H9 (cell line): ENCODE measurements around the gene MALRD1. TPM values are rescaled to one million over a fixed set of nuclear protein-coding genes. Genes with fewer than 3 reads are reported as not detected.

ENCODE experiments used
- DNase-seq: peaks from one replicate; pipeline ENCODE4 v3.0.0-alpha.2; 2017
- H2AFZ ChIP-seq: one replicate; pipeline ENCODE4 v1.6.1; 2013; ENCODE audit warnings: mild to moderate bottlenecking, low read length, control low read depth, moderate library complexity
- H2AK5ac ChIP-seq: 2 replicates; pipeline ENCODE4 v1.6.1; 2013; ENCODE audit warnings: low read length, control low read depth, mixed read lengths; ENCODE audit not compliant: insufficient read length
- H2BK120ac ChIP-seq: one replicate; pipeline ENCODE4 v1.6.1; 2013; ENCODE audit warnings: low read depth, mild to moderate bottlenecking, low read length, control low read depth, inconsistent platforms; ENCODE audit not compliant: poor library complexity, severe bottlenecking
- H2BK12ac ChIP-seq: 2 replicates; pipeline ENCODE4 v1.6.1; 2013; ENCODE audit warnings: low read length, control low read depth, mixed read lengths, low read depth; ENCODE audit not compliant: insufficient read length
- H2BK15ac ChIP-seq: 2 replicates; pipeline ENCODE4 v1.6.1; 2013; ENCODE audit warnings: low read depth, low read length, control low read depth
- H2BK20ac ChIP-seq: one replicate; pipeline ENCODE4 v1.6.1; 2013; ENCODE audit warnings: low read depth, mild to moderate bottlenecking, low read length, control low read depth, inconsistent platforms; ENCODE audit not compliant: poor library complexity, severe bottlenecking
- H2BK5ac ChIP-seq: 2 replicates; pipeline ENCODE4 v1.6.1; 2013; ENCODE audit warnings: low read length, control low read depth, mixed read lengths; ENCODE audit not compliant: insufficient read length
- H3K14ac ChIP-seq: 2 replicates; pipeline ENCODE4 v1.6.1; 2013; ENCODE audit warnings: low read length, control low read depth; ENCODE audit not compliant: insufficient read depth
- H3K18ac ChIP-seq: 2 replicates; pipeline ENCODE4 v1.6.1; 2013; ENCODE audit warnings: low read depth, mild to moderate bottlenecking, mixed read lengths, low read length, control low read depth; ENCODE audit not compliant: insufficient read length
- H3K23ac ChIP-seq: 2 replicates; pipeline ENCODE4 v1.6.1; 2013; ENCODE audit warnings: low read length, control low read depth, mixed read lengths, low read depth; ENCODE audit not compliant: insufficient read length
- H3K23me2 ChIP-seq: 2 replicates; pipeline ENCODE4 v1.6.1; 2013; ENCODE audit warnings: low read depth, mild to moderate bottlenecking, mixed read lengths, low read length, control low read depth; ENCODE audit not compliant: insufficient read length, poor library complexity, severe bottlenecking
- H3K27ac ChIP-seq: 2 replicates; pipeline ENCODE4 v1.5.1; 2013; ENCODE audit warnings: low read length, control low read depth, mixed read lengths, low read depth; ENCODE audit not compliant: insufficient read length
- H3K27me3 ChIP-seq: 2 replicates; pipeline ENCODE4 v1.6.1; 2013; ENCODE audit warnings: low read length, control low read depth, inconsistent platforms; ENCODE audit not compliant: insufficient read depth
- H3K4ac ChIP-seq: 2 replicates; pipeline ENCODE4 v1.6.1; 2013; ENCODE audit warnings: low read depth, mild to moderate bottlenecking, control low read depth, inconsistent platforms, low read length, moderate library complexity
- H3K4me1 ChIP-seq: 2 replicates; pipeline ENCODE4 v1.6.1; 2013; ENCODE audit warnings: low read length, control low read depth, inconsistent platforms; ENCODE audit not compliant: insufficient read depth
- H3K4me2 ChIP-seq: 2 replicates; pipeline ENCODE4 v1.6.1; 2013; ENCODE audit warnings: low read length, control low read depth, mixed read lengths; ENCODE audit not compliant: insufficient read length, insufficient read depth
- H3K56ac ChIP-seq: 2 replicates; pipeline ENCODE4 v1.6.1; 2013; ENCODE audit warnings: low read depth, mild to moderate bottlenecking, mixed read lengths, low read length, control low read depth; ENCODE audit not compliant: insufficient read length
- H3K79me1 ChIP-seq: 2 replicates; pipeline ENCODE4 v1.6.1; 2013; ENCODE audit warnings: low read depth, mild to moderate bottlenecking, moderate library complexity, low read length, control low read depth, inconsistent platforms; ENCODE audit not compliant: insufficient read depth, poor library complexity, severe bottlenecking
- H3K79me2 ChIP-seq: 2 replicates; pipeline ENCODE4 v1.6.1; 2013; ENCODE audit warnings: low read length, control low read depth, inconsistent platforms; ENCODE audit not compliant: insufficient read depth
- H3K9ac ChIP-seq: 2 replicates; pipeline ENCODE4 v1.6.1; 2013; ENCODE audit warnings: low read length, control low read depth, mixed read lengths; ENCODE audit not compliant: insufficient read length; ENCODE audit errors: extremely low read depth
- H3K9me3 ChIP-seq: one replicate; pipeline ENCODE4 v1.6.1; 2013; ENCODE audit warnings: low read depth, low read length, inconsistent platforms; ENCODE audit not compliant: control insufficient read depth
- H3T11ph ChIP-seq: one replicate; pipeline ENCODE4 v1.6.1; 2013; ENCODE audit warnings: mild to moderate bottlenecking, low read length, control low read depth, inconsistent platforms
- H4K20me1 ChIP-seq: one replicate; pipeline ENCODE4 v1.6.1; 2013; ENCODE audit not compliant: control insufficient read depth, insufficient read length, insufficient read depth
- H4K5ac ChIP-seq: 2 replicates; pipeline ENCODE4 v1.6.1; 2013; ENCODE audit warnings: low read depth, mild to moderate bottlenecking, mixed read lengths, low read length, control low read depth; ENCODE audit not compliant: insufficient read length
- H4K8ac ChIP-seq: replicated peaks from 2 replicates; pipeline ENCODE4 v1.6.1; 2013; ENCODE audit warnings: low read length, control low read depth, mixed read lengths, low read depth; ENCODE audit not compliant: insufficient read length
- H4K91ac ChIP-seq: 2 replicates; pipeline ENCODE4 v1.6.1; 2013; ENCODE audit warnings: low read depth, mild to moderate bottlenecking, moderate library complexity, mixed read lengths, low read length, control low read depth; ENCODE audit not compliant: insufficient read length
- H3K27ac Mint-ChIP-seq, 3 experiments: 2 replicates in 2 of 3; 3 replicates in 1 of 3; pipeline ENCODE4 v1.8.0; 2020 to 2021; ENCODE audit warnings: mixed read lengths in 3 of 3, mild to moderate bottlenecking in 1 of 3, moderate library complexity in 1 of 3
- H3K27me3 Mint-ChIP-seq: 2 replicates; pipeline ENCODE4 v1.8.0; 2021; ENCODE audit warnings: low read depth, mild to moderate bottlenecking, moderate library complexity, mixed read lengths
- H3K36me3 Mint-ChIP-seq, 3 experiments: 2 replicates in 2 of 3; 3 replicates in 1 of 3; pipeline ENCODE4 v1.8.0; 2020 to 2021; ENCODE audit warnings: low read depth in 3 of 3, mixed read lengths in 3 of 3; ENCODE audit not compliant: insufficient read depth in 1 of 3
- H3K4me1 Mint-ChIP-seq, 2 experiments: 2 replicates each; pipeline ENCODE4 v1.8.0; 2020; ENCODE audit warnings: mixed read lengths in 2 of 2
- H3K4me3 Mint-ChIP-seq, 2 experiments: 2 replicates in 1 of 2; 3 replicates in 1 of 2; pipeline ENCODE4 v1.8.0; 2020 to 2021; ENCODE audit warnings: mild to moderate bottlenecking in 2 of 2, mixed read lengths in 2 of 2, moderate library complexity in 1 of 2
- H3K9me3 Mint-ChIP-seq, 2 experiments: 2 replicates in 1 of 2; 3 replicates in 1 of 2; pipeline ENCODE4 v1.8.0; 2020; ENCODE audit warnings: mild to moderate bottlenecking in 2 of 2, mixed read lengths in 2 of 2, moderate library complexity in 1 of 2
- CTCF ChIP-seq: fragments of 200-600 bp; sonication (generic); conservative IDR thresholded peaks from 3 replicates; pipeline ENCODE4 v1.8.0; 2021; ENCODE audit warnings: antibody characterized with exemption, mild to moderate bottlenecking
- WGBS: extraction: QIAGEN DNeasy Blood & Tissue Kit; methylation state at CpG from one replicate; pipeline ENCODE4 v1.1.7; 2013; ENCODE audit warnings: missing lambda C conversion rate, low lambda C conversion rate, mixed read lengths; ENCODE audit not compliant: insufficient read length; ENCODE audit errors: extremely low coverage; 5-methylcytosine and 5-hydroxymethylcytosine counted together
- total RNA-seq: library from RNA; stranded (reverse); gene quantifications from 2 replicates; pipeline ENCODE4 v1.2.1, GENCODE V29; 2021

MALRD1 gene
- total RNA-seq, 1 experiment from 2014 or later = 0.20 TPM

DNA sequence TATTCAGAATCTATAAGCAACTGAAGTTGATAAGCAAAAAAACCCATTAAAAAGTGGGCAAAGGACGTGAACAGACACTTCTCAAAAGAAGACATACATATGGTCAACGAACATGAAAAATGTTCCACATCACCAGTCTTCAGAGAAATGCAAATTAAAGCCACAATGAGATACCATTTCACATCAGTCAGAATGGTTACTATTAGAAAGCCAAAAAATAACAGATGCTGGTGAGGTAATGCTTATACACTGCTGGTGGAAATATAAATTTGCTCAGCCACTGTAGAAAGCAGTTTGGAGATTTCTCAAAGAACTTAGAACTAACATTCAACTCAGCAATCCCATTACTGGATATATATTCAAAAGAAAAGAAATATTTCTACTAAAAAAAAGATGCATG lies 434.8 kb downstream of the MALRD1 start:
- no peaks in the 10 kb centered on the region for H3K9me3 Mint-ChIP-seq
- Histone ChIP-seq H4K5ac (no peak overlapping the region), H3K4ac (no peak overlapping the region), H3K18ac (no peak overlapping the region), H4K20me1 (no peaks in the 10 kb centered on the region), H3K79me1 (no peaks in the 10 kb centered on the region), H2AK5ac (no peak overlapping the region), H3K23me2 (no peaks in the 10 kb centered on the region), H3K4me2 (no peak overlapping the region), H2BK20ac (no peak overlapping the region), H2BK12ac (no peak overlapping the region), H3K56ac (no peak overlapping the region), H4K8ac (no peak overlapping the region), H3K9me3 (no peaks in the 10 kb centered on the region), H2AFZ (no peak overlapping the region), H3K27ac (no peak overlapping the region), H2BK120ac (no peak overlapping the region), H3T11ph (no peak overlapping the region), H3K79me2 (no peaks in the 10 kb centered on the region), H4K91ac (no peak overlapping the region), H3K23ac (no peak overlapping the region), H3K4me1 (no peaks in the 10 kb centered on the region; the same call in 1 of the 2 replicates), H2BK15ac (no peak overlapping the region), H2BK5ac (no peak overlapping the region), H3K9ac (no peak overlapping the region), H3K14ac (no peak overlapping the region), H3K27me3 (no peaks in the 10 kb centered on the region)
- H3K27ac Mint-ChIP-seq = no peak overlapping the region
- peaks cover 3% of the 10 kb centered on the region in 2 experiments for H3K4me1 Mint-ChIP-seq
- no peaks in the 10 kb centered on the region for H3K27me3 Mint-ChIP-seq
- no CpG with 5 or more reads among the region's 2 CpGs for WGBS
- DNase-seq = no peak
- H3K36me3 Mint-ChIP-seq = no peaks in the 10 kb centered on the region
- no peak overlapping the region for H3K4me3 Mint-ChIP-seq
- TF ChIP-seq CTCF = no peak
